Subcutaneous abdominal adipose tissue (tissue), 5 donors: ENCODE results near the gene SAMD4B.
A peak's percentile ranks its signal among the peaks of the same experiment; 100 is the strongest.
"Not testable (repeated sequence)": the region's sequence is repeated elsewhere in the genome, so short reads cannot be mapped to it uniquely, and the experiment has no call there.

Experiments
- H3K27ac ChIP-seq: one replicate; pipeline ENCODE4 v1.7.0; 2013; ENCODE audit warnings: low read depth, mild to moderate bottlenecking, inconsistent platforms, low read length, moderate library complexity
- H3K27me3 ChIP-seq, 5 donors: one replicate each; pipeline ENCODE4 v1.7.0; 2013; ENCODE audit warnings: low read length in 5 of 5, inconsistent platforms in 1 of 5; ENCODE audit not compliant: control insufficient read depth in 5 of 5, insufficient read depth in 4 of 5
- H3K36me3 ChIP-seq, 5 donors: one replicate each; pipeline ENCODE4 v1.7.0; 2013; ENCODE audit warnings: low read length in 5 of 5; ENCODE audit not compliant: control insufficient read depth in 5 of 5, insufficient read depth in 5 of 5
- H3K4me1 ChIP-seq, 5 donors: one replicate each; pipeline ENCODE4 v1.7.0; 2013; ENCODE audit warnings: low read length in 5 of 5, mild to moderate bottlenecking in 3 of 5, moderate library complexity in 1 of 5; ENCODE audit not compliant: control insufficient read depth in 5 of 5, insufficient read depth in 5 of 5
- H3K4me3 ChIP-seq, 5 donors: one replicate each; pipeline ENCODE4 v1.7.0; 2013; ENCODE audit warnings: low read length in 5 of 5, low read depth in 1 of 5
- H3K9ac ChIP-seq, 5 donors: one replicate each; pipeline ENCODE4 v1.7.0; 2013; ENCODE audit warnings: low read length in 5 of 5, mild to moderate bottlenecking in 4 of 5, moderate library complexity in 3 of 5
- H3K9me3 ChIP-seq, 5 donors: one replicate each; pipeline ENCODE4 v1.7.0; 2013; ENCODE audit warnings: low read length in 5 of 5; ENCODE audit not compliant: control insufficient read depth in 5 of 5
- donor health status: healthy.
- donor health status: healthy.
- donor health status: healthy.
- donor health status: healthy.
- donor health status: healthy.

The SAMD4B gene

GRCh38 chr19:39333507-39333906 is 8.7 kb upstream of the SAMD4B start:
- H3K27ac ChIP-seq, result no peak overlapping the region
- no peaks in the 10 kb centered on the region for H3K9me3 ChIP-seq
- H3K4me3 ChIP-seq, result no peak overlapping the region
- no peaks in the 10 kb centered on the region for H3K27me3 ChIP-seq
- H3K9ac ChIP-seq, result no peak overlapping the region
- H3K36me3 ChIP-seq, result peaks cover 0 to 16% (median 7%) of the 10 kb centered on the region in 5 donors
- peaks cover 0 to 37% (median 3%) of the 10 kb centered on the region in 5 donors for H3K4me1 ChIP-seq

- H3K4me1 ChIP-seq, result peaks cover 0 to 35% (median 3%) of the 10 kb centered on the region in 5 donors
Observed at GRCh38 chr19:39334444-39334976, 7.7 kb upstream of the SAMD4B start.

GRCh38 chr19:39335168-39335548 is 7.1 kb upstream of the SAMD4B start:
- peaks cover 0 to 34% (median 3%) of the 10 kb centered on the region in 5 donors for H3K4me1 ChIP-seq
- H3K9me3 ChIP-seq, result no peaks in the 10 kb centered on the region
- peak overlapping the region; percentile 56 for H3K27ac ChIP-seq
- H3K4me3 ChIP-seq, result peak overlapping the region; percentile 56 to 80 (median 75)
- H3K9ac ChIP-seq, result peak overlapping the region in 4 of 5 donors; percentile 76 to 91 (median 80)
- H3K36me3 ChIP-seq, result peaks cover 0 to 5% (median 4%) of the 10 kb centered on the region in 5 donors
- H3K27me3 ChIP-seq, result no peaks in the 10 kb centered on the region

More at GRCh38 chr19:39334444-39334976, 7.7 kb upstream of the SAMD4B start:
- H3K27ac ChIP-seq, result no peak overlapping the region
- H3K36me3 ChIP-seq, result peaks cover 0 to 6% (median 5%) of the 10 kb centered on the region in 5 donors
- H3K27me3 ChIP-seq, result no peaks in the 10 kb centered on the region
- H3K4me3 ChIP-seq, result peak overlapping the region in 2 of 5 donors; percentile 71 to 79
- no peak overlapping the region for H3K9ac ChIP-seq
- H3K9me3 ChIP-seq, result no peaks in the 10 kb centered on the region

DNA sequence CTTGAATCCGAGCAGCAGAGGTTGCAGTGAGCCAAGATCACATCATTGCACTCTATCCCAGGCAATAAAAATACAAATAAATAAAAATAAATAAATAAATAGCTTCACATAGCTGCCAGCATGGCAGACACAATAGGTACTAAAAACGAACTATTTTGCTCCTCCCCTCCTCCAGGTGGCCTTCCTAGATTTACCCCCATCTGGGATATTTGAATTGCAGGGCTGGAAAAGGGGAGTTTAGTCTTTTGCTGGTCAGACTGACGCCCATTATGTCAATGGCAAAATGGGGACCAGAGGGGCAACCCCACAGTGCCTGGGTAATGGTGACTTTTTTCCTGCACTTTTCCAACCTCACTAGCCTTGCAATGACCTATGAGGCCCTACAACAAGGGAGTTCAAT is 5.7 kb upstream of the SAMD4B start:
- Histone ChIP-seq H3K27ac (no peak overlapping the region), H3K27me3 (no peaks in the 10 kb centered on the region), H3K36me3 (no peaks in the 10 kb centered on the region), H3K9ac (no peak overlapping the region), H3K4me1 (peaks cover 4 to 43% (median 13%) of the 10 kb centered on the region in 5 donors), H3K9me3 (no peaks in the 10 kb centered on the region), H3K4me3 (no peak overlapping the region)

DNA sequence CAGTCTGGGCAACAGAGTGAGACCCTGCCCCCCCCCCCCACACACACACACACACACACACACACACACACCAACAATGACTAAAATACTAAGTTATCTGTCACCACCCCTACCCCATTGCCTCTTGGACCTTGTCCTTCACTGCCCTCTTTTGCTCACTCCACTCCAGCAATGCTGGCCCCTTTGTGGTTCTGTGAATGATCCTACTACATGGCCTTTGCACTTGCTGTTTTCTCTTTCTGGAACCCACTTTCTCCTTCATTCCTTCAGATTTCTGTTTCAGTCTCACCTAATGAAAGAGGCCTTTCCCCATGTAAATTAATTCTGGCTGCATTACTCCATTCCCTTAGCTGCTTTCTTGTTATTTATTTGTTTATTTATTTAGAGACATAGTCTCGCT is 2.5 kb upstream of the SAMD4B start:
- H3K27ac ChIP-seq, result no peak overlapping the region
- no peaks in the 10 kb centered on the region for H3K27me3 ChIP-seq
- no peak overlapping the region for H3K4me3 ChIP-seq
- no peaks in the 10 kb centered on the region for H3K9me3 ChIP-seq
- H3K9ac ChIP-seq, result no peak overlapping the region
- peaks cover 6 to 58% (median 33%) of the 10 kb centered on the region in 5 donors for H3K4me1 ChIP-seq
- no peaks in the 10 kb centered on the region for H3K36me3 ChIP-seq

DNA sequence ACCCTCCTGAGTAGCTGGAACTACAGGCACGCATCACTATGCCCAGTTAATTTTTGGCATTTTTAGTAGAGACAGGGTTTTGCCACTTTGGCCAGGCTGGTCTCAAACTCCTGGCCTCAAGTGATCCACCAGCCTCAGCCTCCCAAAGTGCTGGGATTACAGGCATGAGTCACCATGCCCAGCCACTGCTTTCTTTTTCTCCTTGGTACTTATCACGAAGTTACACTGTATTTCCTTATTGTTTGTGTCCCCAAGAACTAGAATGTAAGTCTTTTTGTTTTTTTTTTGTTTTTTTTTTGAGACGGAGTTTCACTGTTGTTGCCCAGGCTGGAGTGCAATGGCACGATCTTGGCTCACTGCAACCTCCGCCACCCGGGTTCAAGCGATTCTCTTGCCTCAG is 2.1 kb upstream of the SAMD4B start:
- H3K4me1 ChIP-seq, result peaks cover 6 to 57% (median 36%) of the 10 kb centered on the region in 5 donors
- not testable (repeated sequence) for H3K27me3 ChIP-seq, H3K9ac ChIP-seq, H3K36me3 ChIP-seq, H3K4me3 ChIP-seq, H3K27ac ChIP-seq, H3K9me3 ChIP-seq

- Histone ChIP-seq H3K9me3 (no peaks in the 10 kb centered on the region), H3K9ac (peak overlapping the region; percentile 57 to 96 (median 82)), H3K4me3 (peak overlapping the region; percentile 74 to 99 (median 90)), H3K36me3 (peaks cover 0 to 8% (median 3%) of the 10 kb centered on the region in 5 donors), H3K27me3 (no peaks in the 10 kb centered on the region), H3K27ac (peak overlapping the region; percentile 70), H3K4me1 (peaks cover 6 to 60% (median 45%) of the 10 kb centered on the region in 5 donors)
Observed at GRCh38 chr19:39341129-39341718, 997 bp upstream of the SAMD4B start.

DNA sequence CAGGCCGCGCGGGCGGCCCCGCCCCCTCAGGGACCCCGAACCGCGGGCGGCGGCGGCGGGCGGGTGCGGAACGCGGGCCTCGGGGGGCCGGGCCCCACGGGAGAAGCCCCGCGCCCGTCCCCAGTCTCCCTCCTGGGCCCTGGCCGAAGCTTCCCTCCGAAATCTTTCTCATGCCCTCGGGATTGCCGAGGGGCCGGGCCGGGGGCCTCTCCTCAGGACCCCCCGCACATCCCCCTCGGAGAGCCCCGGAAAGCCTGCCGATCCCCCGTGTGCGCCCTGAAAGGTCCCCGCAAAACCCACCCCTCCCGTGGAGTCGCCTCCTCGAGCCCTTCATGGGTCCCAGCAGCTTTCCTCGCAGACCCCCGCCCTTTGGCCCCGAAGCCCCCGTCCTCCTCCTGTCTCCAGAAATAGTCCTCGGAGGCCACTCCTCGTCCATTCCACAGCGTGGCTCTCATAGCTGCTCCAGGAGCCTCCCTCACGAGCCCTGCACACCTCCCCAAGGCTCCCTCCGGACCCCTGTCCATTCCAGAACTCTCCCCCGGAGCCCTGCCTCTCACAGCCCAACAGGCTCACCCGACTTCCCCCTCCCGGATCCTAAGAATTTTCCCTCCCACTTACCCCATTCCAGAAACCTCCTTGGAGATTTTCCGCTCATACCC is 555 bp downstream of the SAMD4B start:
- H3K27ac ChIP-seq, result peak overlapping the region; percentile 48
- H3K4me1 ChIP-seq, result peaks cover 6 to 49% (median 45%) of the 10 kb centered on the region in 5 donors
- peak overlapping the region; percentile 17 to 84 (median 83) for H3K9ac ChIP-seq
- peaks cover 0 to 16% (median 3%) of the 10 kb centered on the region in 5 donors for H3K36me3 ChIP-seq
- peak overlapping the region; percentile 62 to 76 (median 72) for H3K4me3 ChIP-seq
- no peaks in the 10 kb centered on the region for H3K27me3 ChIP-seq
- no peaks in the 10 kb centered on the region for H3K9me3 ChIP-seq

- Histone ChIP-seq H3K9ac (peak overlapping the region in 2 of 5 donors; percentile 21 to 32), H3K27ac (no peak overlapping the region), H3K27me3 (no peaks in the 10 kb centered on the region), H3K36me3 (peaks cover 8 to 39% (median 11%) of the 10 kb centered on the region in 5 donors), H3K9me3 (no peaks in the 10 kb centered on the region), H3K4me1 (peaks cover 3 to 38% (median 38%) of the 10 kb centered on the region in 5 donors), H3K4me3 (no peak overlapping the region)
Observed at GRCh38 chr19:39345956-39346355, 3.7 kb downstream of the SAMD4B start.
